AG09309 (cell line): Measurements from ENCODE around the gene CYP11A1.

Experiments used
- DNase-seq: peaks from one replicate; pipeline ENCODE4 v3.0.0-alpha.2; 2010; ENCODE audit warnings: low read depth
- H3K4me3 ChIP-seq: 2 replicates; pipeline ENCODE4 v1.5.1; 2011; ENCODE audit warnings: mild to moderate bottlenecking, low read depth, low read length, moderate library complexity; ENCODE audit not compliant: control insufficient read depth
- CTCF ChIP-seq: IDR thresholded peaks from 2 replicates; pipeline ENCODE4 v1.5.1; 2011; ENCODE audit warnings: mild to moderate bottlenecking, low read depth, low read length, inconsistent platforms; ENCODE audit not compliant: insufficient read depth, control insufficient read depth; ENCODE audit errors: missing control alignments

Gene CYP11A1

GRCh38 chr15:74412159-74412558 lies 44.7 kb upstream of the CYP11A1 start:
- TF ChIP-seq CTCF: no peak
- H3K4me3 ChIP-seq: no peak overlapping the region
- DNase-seq: no peak

- no peak for DNase-seq
- H3K4me3 ChIP-seq: no peak overlapping the region
- no peak for TF ChIP-seq CTCF
Measured at GRCh38 chr15:74411686-74412085, 44.2 kb upstream of the CYP11A1 start.

GRCh38 chr15:74410502-74410901 lies 43.1 kb upstream of the CYP11A1 start:
- no peak for DNase-seq
- no peak overlapping the region for H3K4me3 ChIP-seq
- TF ChIP-seq CTCF: no peak

- TF ChIP-seq CTCF: no peak
- DNase-seq: no peak
- no peak overlapping the region for H3K4me3 ChIP-seq
Measured at GRCh38 chr15:74409225-74409624, 41.8 kb upstream of the CYP11A1 start.

- no peak overlapping the region for H3K4me3 ChIP-seq
- no peak for TF ChIP-seq CTCF
Measured at GRCh38 chr15:74408815-74409214, 41.4 kb upstream of the CYP11A1 start.

GRCh38 chr15:74408385-74408784 lies 40.9 kb upstream of the CYP11A1 start:
- no peak for DNase-seq
- H3K4me3 ChIP-seq: no peak overlapping the region
- no peak for TF ChIP-seq CTCF

More at GRCh38 chr15:74408815-74409214, 41.4 kb upstream of the CYP11A1 start:
- DNase-seq: no peak

GRCh38 chr15:74406992-74407705 lies 39.7 kb upstream of the CYP11A1 start:
- DNase-seq: peak; percentile 79
- H3K4me3 ChIP-seq: no peak overlapping the region
- TF ChIP-seq CTCF: no peak
